ENCODE measurements around the gene PNISR. TPM values are rescaled to one million over a fixed set of nuclear protein-coding genes. Genes with fewer than 3 reads are reported as not detected.
A peak's percentile ranks its signal among the peaks of the same experiment; 100 is the strongest.

The PNISR gene, protein sequence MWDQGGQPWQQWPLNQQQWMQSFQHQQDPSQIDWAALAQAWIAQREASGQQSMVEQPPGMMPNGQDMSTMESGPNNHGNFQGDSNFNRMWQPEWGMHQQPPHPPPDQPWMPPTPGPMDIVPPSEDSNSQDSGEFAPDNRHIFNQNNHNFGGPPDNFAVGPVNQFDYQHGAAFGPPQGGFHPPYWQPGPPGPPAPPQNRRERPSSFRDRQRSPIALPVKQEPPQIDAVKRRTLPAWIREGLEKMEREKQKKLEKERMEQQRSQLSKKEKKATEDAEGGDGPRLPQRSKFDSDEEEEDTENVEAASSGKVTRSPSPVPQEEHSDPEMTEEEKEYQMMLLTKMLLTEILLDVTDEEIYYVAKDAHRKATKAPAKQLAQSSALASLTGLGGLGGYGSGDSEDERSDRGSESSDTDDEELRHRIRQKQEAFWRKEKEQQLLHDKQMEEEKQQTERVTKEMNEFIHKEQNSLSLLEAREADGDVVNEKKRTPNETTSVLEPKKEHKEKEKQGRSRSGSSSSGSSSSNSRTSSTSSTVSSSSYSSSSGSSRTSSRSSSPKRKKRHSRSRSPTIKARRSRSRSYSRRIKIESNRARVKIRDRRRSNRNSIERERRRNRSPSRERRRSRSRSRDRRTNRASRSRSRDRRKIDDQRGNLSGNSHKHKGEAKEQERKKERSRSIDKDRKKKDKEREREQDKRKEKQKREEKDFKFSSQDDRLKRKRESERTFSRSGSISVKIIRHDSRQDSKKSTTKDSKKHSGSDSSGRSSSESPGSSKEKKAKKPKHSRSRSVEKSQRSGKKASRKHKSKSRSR
- polyA plus RNA-seq (2012; rRNA removed), result 39.1 and 63.0 TPM in 2 replicates
- 27.8 and 30.1 TPM in 2 replicates for polyA plus RNA-seq (2012; cell fraction: cytosol; rRNA removed)
- 150 and 304 TPM in 2 replicates for polyA plus RNA-seq (2012; cell fraction: nucleus; rRNA removed)

DNA sequence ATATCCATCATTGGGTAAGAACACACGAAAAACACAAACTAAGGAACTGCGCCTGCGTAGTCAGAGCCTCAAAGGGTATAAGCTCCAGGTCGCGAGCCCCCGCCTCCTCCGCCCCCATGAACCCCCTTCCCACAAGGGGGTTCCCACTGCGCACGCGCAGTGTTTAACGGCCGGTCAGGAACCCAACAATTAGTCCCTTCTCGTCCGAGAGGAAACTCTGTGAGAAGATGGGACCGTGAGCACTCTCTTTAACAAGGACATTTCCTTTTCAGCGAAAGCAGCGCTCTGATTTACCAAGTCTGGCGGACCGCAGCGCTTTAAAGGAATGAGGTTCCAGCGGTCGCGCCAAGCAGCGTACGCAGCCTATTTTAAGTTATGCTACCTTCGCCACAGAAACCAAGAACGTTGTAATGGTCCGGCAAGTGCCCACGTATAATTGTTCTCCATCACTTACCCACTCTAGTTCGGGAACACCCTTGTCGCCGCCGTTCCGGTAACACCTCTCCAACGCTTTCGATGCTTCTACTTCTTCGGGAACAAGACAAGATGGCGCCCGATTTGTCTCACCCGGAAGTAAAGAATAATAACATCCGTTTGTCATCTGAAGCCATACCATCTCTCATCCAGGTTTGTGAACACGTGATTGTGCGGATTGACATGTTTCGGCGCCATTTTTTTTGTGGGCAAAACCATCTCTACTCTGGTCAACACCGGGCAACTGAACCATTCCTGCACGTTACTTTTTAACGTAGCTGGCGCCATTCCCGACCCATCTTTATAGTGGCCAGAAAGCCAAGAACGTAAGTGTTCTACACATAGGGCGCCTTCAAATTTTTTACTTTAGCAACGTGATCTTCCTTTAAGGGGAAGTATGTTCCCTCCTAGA, at the start of gene PNISR:
Gene PNISR, minus strand, starts transcription at position 548 of the 886 bp plus-strand sequence. CDS start 10,649 bp downstream, outside the sequence.
- no peaks in the 10 kb centered on the region for H3K9me3 ChIP-seq
- DNase-seq, result peak; percentile 86
- peak; percentile 55; the same call in 1 of the 2 replicates for TF ChIP-seq ELF1 (IDR thresholded peaks at IDR 0.05)
- TF ChIP-seq YY1 (IDR thresholded peaks at IDR 0.05; ENCODE audit: low read depth), result peak; percentile 99
- TF ChIP-seq TCF12 (IDR thresholded peaks at IDR 0.05), result no peak
- TF ChIP-seq, protein P1, sequence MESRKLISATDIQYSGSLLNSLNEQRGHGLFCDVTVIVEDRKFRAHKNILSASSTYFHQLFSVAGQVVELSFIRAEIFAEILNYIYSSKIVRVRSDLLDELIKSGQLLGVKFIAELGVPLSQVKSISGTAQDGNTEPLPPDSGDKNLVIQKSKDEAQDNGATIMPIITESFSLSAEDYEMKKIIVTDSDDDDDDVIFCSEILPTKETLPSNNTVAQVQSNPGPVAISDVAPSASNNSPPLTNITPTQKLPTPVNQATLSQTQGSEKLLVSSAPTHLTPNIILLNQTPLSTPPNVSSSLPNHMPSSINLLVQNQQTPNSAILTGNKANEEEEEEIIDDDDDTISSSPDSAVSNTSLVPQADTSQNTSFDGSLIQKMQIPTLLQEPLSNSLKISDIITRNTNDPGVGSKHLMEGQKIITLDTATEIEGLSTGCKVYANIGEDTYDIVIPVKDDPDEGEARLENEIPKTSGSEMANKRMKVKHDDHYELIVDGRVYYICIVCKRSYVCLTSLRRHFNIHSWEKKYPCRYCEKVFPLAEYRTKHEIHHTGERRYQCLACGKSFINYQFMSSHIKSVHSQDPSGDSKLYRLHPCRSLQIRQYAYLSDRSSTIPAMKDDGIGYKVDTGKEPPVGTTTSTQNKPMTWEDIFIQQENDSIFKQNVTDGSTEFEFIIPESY (IDR thresholded peaks at IDR 0.05; ENCODE audit: borderline replicate concordance, low read depth), result peak; percentile 54; the same call in 1 of the 2 replicates
- TF ChIP-seq POLR2AphosphoS5 (IDR thresholded peaks at IDR 0.05; ENCODE audit: low read depth, low read length), result peak; percentile 83
- TF ChIP-seq SMC3 (IDR thresholded peaks at IDR 0.05; ENCODE audit: low read depth, low read length), result no peak
- TF ChIP-seq, protein P2, sequence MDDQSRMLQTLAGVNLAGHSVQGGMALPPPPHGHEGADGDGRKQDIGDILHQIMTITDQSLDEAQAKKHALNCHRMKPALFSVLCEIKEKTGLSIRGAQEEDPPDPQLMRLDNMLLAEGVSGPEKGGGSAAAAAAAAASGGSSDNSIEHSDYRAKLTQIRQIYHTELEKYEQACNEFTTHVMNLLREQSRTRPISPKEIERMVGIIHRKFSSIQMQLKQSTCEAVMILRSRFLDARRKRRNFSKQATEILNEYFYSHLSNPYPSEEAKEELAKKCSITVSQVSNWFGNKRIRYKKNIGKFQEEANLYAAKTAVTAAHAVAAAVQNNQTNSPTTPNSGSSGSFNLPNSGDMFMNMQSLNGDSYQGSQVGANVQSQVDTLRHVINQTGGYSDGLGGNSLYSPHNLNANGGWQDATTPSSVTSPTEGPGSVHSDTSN (IDR thresholded peaks at IDR 0.05), result peak; percentile 57
- TF ChIP-seq, protein P3, sequence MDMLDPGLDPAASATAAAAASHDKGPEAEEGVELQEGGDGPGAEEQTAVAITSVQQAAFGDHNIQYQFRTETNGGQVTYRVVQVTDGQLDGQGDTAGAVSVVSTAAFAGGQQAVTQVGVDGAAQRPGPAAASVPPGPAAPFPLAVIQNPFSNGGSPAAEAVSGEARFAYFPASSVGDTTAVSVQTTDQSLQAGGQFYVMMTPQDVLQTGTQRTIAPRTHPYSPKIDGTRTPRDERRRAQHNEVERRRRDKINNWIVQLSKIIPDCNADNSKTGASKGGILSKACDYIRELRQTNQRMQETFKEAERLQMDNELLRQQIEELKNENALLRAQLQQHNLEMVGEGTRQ (IDR thresholded peaks at IDR 0.05; ENCODE audit: borderline replicate concordance, low read depth, low read length), result peak; percentile 66; the same call in 1 of the 2 replicates
- TF ChIP-seq GABPA (IDR thresholded peaks at IDR 0.05; ENCODE audit: low read depth), result peak; percentile 99
- TF ChIP-seq JUND (IDR thresholded peaks at IDR 0.05), result no peak
- peak; percentile 72 for TF ChIP-seq CHD2 (IDR thresholded peaks at IDR 0.05; ENCODE audit: low read length, partially characterized antibody)
- peak; percentile 65 for TF ChIP-seq TAF1 (IDR thresholded peaks at IDR 0.05; ENCODE audit: borderline replicate concordance, low read depth, low read length)
- no peak for TF ChIP-seq RXRA (IDR thresholded peaks at IDR 0.05; ENCODE audit: borderline replicate concordance, low read depth)
- peak; percentile 87 for TF ChIP-seq NRF1 (IDR thresholded peaks at IDR 0.05; ENCODE audit: low read depth, low read length)
- no peak for TF ChIP-seq FOSL2 (IDR thresholded peaks at IDR 0.05; ENCODE audit: borderline replicate concordance, low read depth)
- TF ChIP-seq RAD21 (IDR thresholded peaks at IDR 0.05; ENCODE audit: low read length), result no peak
- TF ChIP-seq MXI1 (IDR thresholded peaks at IDR 0.05; ENCODE audit: low read depth, low read length), result peak; percentile 80; the same call in 1 of the 2 replicates
- TF ChIP-seq, protein P4, sequence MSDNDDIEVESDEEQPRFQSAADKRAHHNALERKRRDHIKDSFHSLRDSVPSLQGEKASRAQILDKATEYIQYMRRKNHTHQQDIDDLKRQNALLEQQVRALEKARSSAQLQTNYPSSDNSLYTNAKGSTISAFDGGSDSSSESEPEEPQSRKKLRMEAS (IDR thresholded peaks at IDR 0.05; ENCODE audit: low read depth), result peak; percentile 97
- TF ChIP-seq, protein P5, sequence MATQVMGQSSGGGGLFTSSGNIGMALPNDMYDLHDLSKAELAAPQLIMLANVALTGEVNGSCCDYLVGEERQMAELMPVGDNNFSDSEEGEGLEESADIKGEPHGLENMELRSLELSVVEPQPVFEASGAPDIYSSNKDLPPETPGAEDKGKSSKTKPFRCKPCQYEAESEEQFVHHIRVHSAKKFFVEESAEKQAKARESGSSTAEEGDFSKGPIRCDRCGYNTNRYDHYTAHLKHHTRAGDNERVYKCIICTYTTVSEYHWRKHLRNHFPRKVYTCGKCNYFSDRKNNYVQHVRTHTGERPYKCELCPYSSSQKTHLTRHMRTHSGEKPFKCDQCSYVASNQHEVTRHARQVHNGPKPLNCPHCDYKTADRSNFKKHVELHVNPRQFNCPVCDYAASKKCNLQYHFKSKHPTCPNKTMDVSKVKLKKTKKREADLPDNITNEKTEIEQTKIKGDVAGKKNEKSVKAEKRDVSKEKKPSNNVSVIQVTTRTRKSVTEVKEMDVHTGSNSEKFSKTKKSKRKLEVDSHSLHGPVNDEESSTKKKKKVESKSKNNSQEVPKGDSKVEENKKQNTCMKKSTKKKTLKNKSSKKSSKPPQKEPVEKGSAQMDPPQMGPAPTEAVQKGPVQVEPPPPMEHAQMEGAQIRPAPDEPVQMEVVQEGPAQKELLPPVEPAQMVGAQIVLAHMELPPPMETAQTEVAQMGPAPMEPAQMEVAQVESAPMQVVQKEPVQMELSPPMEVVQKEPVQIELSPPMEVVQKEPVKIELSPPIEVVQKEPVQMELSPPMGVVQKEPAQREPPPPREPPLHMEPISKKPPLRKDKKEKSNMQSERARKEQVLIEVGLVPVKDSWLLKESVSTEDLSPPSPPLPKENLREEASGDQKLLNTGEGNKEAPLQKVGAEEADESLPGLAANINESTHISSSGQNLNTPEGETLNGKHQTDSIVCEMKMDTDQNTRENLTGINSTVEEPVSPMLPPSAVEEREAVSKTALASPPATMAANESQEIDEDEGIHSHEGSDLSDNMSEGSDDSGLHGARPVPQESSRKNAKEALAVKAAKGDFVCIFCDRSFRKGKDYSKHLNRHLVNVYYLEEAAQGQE (IDR thresholded peaks at IDR 0.05; ENCODE audit: low read depth, low read length), result no peak

More for the DNA sequence above, at the start of gene PNISR:
- H3K4me2 ChIP-seq, result peak within 1 kb of the TSS; percentile 77
- H4K20me1 ChIP-seq (ENCODE audit: insufficient read depth), result peaks cover 45% of the 10 kb centered on the region
- H3K9me2 ChIP-seq, result no peaks in the 10 kb centered on the region
- H3K27ac ChIP-seq (ENCODE audit: low read depth in 2 of 2, low read length in 1 of 2), result peak within 1 kb of the TSS; percentile 97 to 99
- H3K9ac ChIP-seq, result peak within 1 kb of the TSS; percentile 94
- peaks cover 13 to 15% of the 10 kb centered on the region in 2 experiments for H3K36me3 ChIP-seq (replicated peaks in 1 of 2; ENCODE audit: control insufficient read depth in 1 of 2, insufficient read depth in 2 of 2, low read length in 1 of 2)
- WGBS (ENCODE audit: low lambda C conversion rate), result 1% methylated on average over 51 of the region's 53 CpGs
- peak within 1 kb of the TSS; percentile 80 for H2AFZ ChIP-seq (ENCODE audit: low read depth)
- peaks cover 8 to 13% of the 10 kb centered on the region in 2 experiments for H3K4me1 ChIP-seq (ENCODE audit: control insufficient read depth in 1 of 2, insufficient read depth in 2 of 2, low read depth in 1 of 2, low read length in 1 of 2)
- no peaks in the 10 kb centered on the region for H3K27me3 ChIP-seq (ENCODE audit: insufficient read depth)
- ChIA-PET POLR2A (interaction anchor here (0.8 to 1.4 kb wide), 10 partner anchors 15 to 143 kb away, joined by 3 to 7 read pairs (median 4); partner anchors contain the start of genes CCNC, COQ3 and FAXC), CTCF (interaction anchor here (0.6 to 2.6 kb wide), 16 partner anchors 9 to 182 kb away, joined by 3 to 28 read pairs (median 5); partner anchors contain the start of gene FAXC)
- H3K79me2 ChIP-seq (ENCODE audit: insufficient read depth), result peaks cover 73% of the 10 kb centered on the region
- H3K4me3 ChIP-seq (ENCODE audit: low read depth in 2 of 2, low read length in 1 of 2), result peak within 1 kb of the TSS; percentile 90 to 99
- peaks cover 16% of the 10 kb centered on the region for H3F3A ChIP-seq (replicated peaks; ENCODE audit: insufficient read depth)
